ENCODE results near the gene NBPF26. TPM values are rescaled to one million over a fixed set of nuclear protein-coding genes. Genes with fewer than 3 reads are reported as not detected.

NBPF26 gene
- polyA plus RNA-seq, 4 donors: 1.1 to 13.8 (median 3.1) TPM

Other genes starting within 250 kb of the NBPF26 start
- not detected for gene PPIAL4A, start 165.8 kb downstream of the NBPF26 start, polyA plus RNA-seq